ENCODE data around the gene GRIN2C.
"Not testable (repeated sequence)": the region's sequence is repeated elsewhere in the genome, so short reads cannot be mapped to it uniquely, and the experiment has no call there.

GRIN2C gene

DNA sequence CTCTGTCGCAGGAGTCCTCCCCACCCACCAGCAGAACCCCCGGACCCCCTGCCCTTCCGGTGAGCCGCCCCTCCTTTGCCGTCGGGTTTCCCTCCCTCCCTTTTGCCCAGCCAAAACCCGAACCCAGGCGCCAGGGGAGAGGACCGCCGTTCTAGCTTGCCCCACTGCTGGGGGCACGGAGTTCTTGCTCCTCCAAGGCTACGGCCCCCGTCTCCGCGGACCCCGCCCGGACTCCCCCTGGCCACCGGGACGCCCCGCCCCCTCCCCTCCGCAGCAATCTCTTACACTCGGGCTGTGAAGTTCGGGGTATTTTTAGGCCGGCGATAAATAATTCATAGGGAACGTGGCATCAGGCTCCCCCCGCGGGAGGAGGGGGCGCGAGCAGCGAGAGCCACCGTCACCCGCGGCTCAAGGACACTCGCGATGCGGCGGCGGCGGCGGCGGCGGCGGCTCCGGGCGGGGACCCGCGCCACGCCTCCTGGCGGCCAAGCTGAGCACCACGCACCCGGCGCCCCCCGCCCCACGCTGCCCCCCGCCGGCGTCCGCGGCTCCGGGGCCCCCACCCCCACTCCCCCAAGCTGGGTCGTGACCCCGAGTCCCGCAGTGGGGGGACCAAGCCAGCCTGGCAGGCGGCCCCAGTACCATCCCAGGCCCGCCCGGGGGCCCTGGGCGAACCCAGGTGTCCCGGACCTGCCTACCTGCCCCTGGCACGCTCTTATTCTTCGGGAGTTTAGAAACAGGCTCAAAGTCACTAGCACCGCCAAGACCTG, at the start of gene GRIN2C:
TSS of gene GRIN2C (minus strand) at position 427 of the 770 bp plus-strand sequence. CDS start 4,793 bp downstream, outside the sequence.
- TF ChIP-seq, protein P1, sequence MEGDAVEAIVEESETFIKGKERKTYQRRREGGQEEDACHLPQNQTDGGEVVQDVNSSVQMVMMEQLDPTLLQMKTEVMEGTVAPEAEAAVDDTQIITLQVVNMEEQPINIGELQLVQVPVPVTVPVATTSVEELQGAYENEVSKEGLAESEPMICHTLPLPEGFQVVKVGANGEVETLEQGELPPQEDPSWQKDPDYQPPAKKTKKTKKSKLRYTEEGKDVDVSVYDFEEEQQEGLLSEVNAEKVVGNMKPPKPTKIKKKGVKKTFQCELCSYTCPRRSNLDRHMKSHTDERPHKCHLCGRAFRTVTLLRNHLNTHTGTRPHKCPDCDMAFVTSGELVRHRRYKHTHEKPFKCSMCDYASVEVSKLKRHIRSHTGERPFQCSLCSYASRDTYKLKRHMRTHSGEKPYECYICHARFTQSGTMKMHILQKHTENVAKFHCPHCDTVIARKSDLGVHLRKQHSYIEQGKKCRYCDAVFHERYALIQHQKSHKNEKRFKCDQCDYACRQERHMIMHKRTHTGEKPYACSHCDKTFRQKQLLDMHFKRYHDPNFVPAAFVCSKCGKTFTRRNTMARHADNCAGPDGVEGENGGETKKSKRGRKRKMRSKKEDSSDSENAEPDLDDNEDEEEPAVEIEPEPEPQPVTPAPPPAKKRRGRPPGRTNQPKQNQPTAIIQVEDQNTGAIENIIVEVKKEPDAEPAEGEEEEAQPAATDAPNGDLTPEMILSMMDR (IDR thresholded peaks at IDR 0.05; ENCODE audit: low read depth, low read length), result peak; percentile 16; the same call in 1 of the 2 replicates
- no peak for TF ChIP-seq EZH2phosphoT487 (IDR thresholded peaks at IDR 0.05; ENCODE audit: low read depth)
- H3K4me2 ChIP-seq (ENCODE audit: low read length), result peak within 1 kb of the TSS; percentile 76
- H3K27ac ChIP-seq (ENCODE audit: low read length), result no peak within 1 kb of the TSS
- H3K4me1 ChIP-seq (ENCODE audit: low read length), result peaks cover 12% of the 10 kb centered on the region
- no peaks in the 10 kb centered on the region for H4K20me1 ChIP-seq (ENCODE audit: insufficient read depth, low read length)
- peaks cover 10% of the 10 kb centered on the region for H3K36me3 ChIP-seq (replicated peaks; ENCODE audit: low read depth, low read length)
- H3K9me3 ChIP-seq (ENCODE audit: insufficient read depth, low read length), result no peaks in the 10 kb centered on the region
- no peaks in the 10 kb centered on the region for H3K79me2 ChIP-seq (ENCODE audit: low read length)
- peaks cover 8% of the 10 kb centered on the region; the same call in 1 of the 2 replicates for H3K27me3 ChIP-seq (ENCODE audit: low read depth, low read length)
- no peak within 1 kb of the TSS for H3K9ac ChIP-seq (ENCODE audit: low read length)
- H2AFZ ChIP-seq (ENCODE audit: low read depth, low read length), result no peak within 1 kb of the TSS; the same call in 1 of the 2 replicates
- peak within 1 kb of the TSS; percentile 64 for H3K4me3 ChIP-seq (ENCODE audit: low read length)

DNA sequence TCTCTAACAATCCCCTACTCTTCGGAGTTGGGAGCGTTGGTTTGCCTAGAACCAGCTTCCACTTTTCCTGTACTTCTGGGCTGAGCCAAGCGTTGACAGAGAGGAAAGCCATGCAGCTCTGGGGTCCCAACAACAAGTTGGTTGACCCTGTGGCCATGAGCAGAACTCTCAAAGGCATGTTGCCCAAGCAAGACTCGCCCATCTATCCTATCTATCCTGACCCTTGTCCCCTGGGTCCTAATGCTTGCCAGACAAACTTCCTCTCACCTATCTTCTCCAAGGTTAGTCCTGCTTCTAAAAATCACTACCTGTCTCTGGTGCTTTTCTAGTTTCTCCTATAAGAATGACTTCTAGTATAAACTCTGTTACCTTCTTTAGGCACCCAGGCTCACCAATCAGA, 49.4 kb upstream of the GRIN2C start:
- not testable (repeated sequence) for H3K79me2 ChIP-seq (ENCODE audit: low read length); H3K36me3 ChIP-seq (replicated peaks; ENCODE audit: low read depth, low read length); H3K27ac ChIP-seq (ENCODE audit: low read length); H3K4me3 ChIP-seq (ENCODE audit: low read length); H3K4me2 ChIP-seq (ENCODE audit: low read length); H3K27me3 ChIP-seq (ENCODE audit: low read depth, low read length); H3K9me3 ChIP-seq (ENCODE audit: insufficient read depth, low read length); H3K9ac ChIP-seq (ENCODE audit: low read length); H4K20me1 ChIP-seq (ENCODE audit: insufficient read depth, low read length); H3K4me1 ChIP-seq (ENCODE audit: low read length); H2AFZ ChIP-seq (ENCODE audit: low read depth, low read length)

DNA sequence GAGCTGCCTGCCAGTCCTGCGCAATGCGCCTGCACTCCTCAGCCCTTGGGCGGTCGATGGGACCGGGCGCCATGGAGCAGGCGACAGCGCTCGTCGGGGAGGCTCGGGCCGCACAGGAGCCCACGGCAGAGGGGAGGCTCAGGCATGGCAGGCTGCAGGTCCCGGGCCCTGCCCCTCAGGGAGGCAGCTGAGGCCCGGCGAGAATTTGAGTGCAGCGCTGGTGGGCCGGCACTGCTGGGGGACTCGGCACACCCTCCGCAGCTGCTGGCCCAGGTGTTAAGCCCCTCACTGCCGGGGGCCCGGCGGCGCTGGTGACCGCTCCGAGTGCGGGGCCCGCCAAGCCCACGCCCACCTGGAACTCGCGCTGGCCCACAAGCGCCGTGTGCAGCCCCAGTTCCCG, 47.3 kb upstream of the GRIN2C start:
- no peaks in the 10 kb centered on the region for H3K36me3 ChIP-seq (replicated peaks; ENCODE audit: low read depth, low read length)
- no peak overlapping the region for H2AFZ ChIP-seq (ENCODE audit: low read depth, low read length)
- no peaks in the 10 kb centered on the region for H3K4me1 ChIP-seq (ENCODE audit: low read length)
- H3K79me2 ChIP-seq (ENCODE audit: low read length), result no peaks in the 10 kb centered on the region
- H3K27me3 ChIP-seq (ENCODE audit: low read depth, low read length), result no peaks in the 10 kb centered on the region
- H3K27ac ChIP-seq (ENCODE audit: low read length), result no peak overlapping the region
- H3K9ac ChIP-seq (ENCODE audit: low read length), result no peak overlapping the region
- H3K9me3 ChIP-seq (ENCODE audit: insufficient read depth, low read length), result no peaks in the 10 kb centered on the region
- H3K4me3 ChIP-seq (ENCODE audit: low read length), result no peak overlapping the region
- H3K4me2 ChIP-seq (ENCODE audit: low read length), result no peak overlapping the region
- H4K20me1 ChIP-seq (ENCODE audit: insufficient read depth, low read length), result no peaks in the 10 kb centered on the region
- no peak for TF ChIP-seq EZH2phosphoT487 (IDR thresholded peaks at IDR 0.05; ENCODE audit: low read depth)
- TF ChIP-seq, protein P1 (IDR thresholded peaks at IDR 0.05; ENCODE audit: low read depth, low read length), result no peak

DNA sequence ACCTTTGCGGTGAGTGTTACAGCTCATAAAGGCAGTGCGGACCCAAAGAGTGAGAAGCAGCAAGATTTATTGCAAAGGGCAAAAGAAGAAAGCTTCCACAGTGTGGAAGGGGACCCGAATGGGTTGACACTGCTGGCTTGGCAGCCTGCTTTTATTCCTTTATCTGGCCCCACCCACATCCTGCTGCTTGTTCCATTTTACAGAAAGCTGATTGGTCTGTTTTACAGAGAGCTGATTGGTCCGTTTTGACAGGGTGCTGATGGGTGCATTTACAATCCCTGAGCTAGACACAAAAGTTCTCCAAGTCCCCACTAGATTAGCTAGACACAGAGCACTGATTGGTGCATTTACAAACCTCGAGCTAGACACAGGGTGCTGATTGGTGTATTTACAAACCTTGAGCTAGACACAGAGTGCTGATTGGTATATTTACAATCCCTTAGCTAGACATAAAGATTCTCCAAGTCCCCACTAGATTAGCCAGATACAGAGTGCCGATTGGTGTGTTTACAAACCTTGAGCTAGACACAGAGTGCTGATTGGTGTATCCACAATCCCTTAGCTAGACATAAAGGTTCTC, 46.6 kb upstream of the GRIN2C start:
- not testable (repeated sequence) for H3K4me3 ChIP-seq (ENCODE audit: low read length); H2AFZ ChIP-seq (ENCODE audit: low read depth, low read length); H3K27ac ChIP-seq (ENCODE audit: low read length); H3K9ac ChIP-seq (ENCODE audit: low read length); H3K4me1 ChIP-seq (ENCODE audit: low read length); H3K9me3 ChIP-seq (ENCODE audit: insufficient read depth, low read length); H3K36me3 ChIP-seq (replicated peaks; ENCODE audit: low read depth, low read length); H4K20me1 ChIP-seq (ENCODE audit: insufficient read depth, low read length); H3K4me2 ChIP-seq (ENCODE audit: low read length); H3K27me3 ChIP-seq (ENCODE audit: low read depth, low read length); H3K79me2 ChIP-seq (ENCODE audit: low read length)

DNA sequence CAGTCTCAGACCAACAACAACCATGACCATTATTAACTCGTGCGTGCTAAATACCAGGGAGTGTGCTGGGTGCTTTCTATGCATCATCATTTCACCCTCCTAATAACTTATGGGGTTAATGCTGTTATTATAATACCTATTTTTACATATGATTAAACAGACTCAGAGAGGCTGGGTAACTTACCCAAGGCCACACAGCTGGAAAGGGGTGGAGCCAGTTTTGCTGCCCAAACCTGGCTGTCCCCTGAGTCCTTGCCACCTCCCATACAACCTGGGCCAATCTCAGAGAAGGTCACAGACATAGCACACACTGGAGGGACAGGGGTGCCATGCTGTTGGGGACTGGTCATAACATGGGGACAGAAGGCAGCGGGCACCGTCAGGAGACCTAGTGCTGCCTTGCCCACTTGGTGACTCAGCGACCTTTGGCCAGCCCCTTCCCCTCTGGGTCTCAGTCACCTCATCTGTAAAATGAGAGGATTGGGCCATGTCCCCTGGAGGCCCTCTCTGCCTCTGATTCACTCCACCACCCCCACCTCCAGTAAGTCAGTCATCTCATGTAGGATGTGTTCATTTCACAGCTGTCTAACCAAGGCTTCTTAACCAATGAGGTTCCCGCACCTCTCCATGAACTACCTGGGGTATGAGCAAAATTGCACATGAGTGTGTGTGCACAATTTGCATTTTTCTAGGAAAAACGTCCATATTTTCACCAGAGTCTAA, 45.2 kb upstream of the GRIN2C start:
- Histone ChIP-seq H3K27ac (ENCODE audit: low read length) (no peak overlapping the region), H3K9ac (ENCODE audit: low read length) (no peak overlapping the region), H2AFZ (ENCODE audit: low read depth, low read length) (no peak overlapping the region), H3K4me1 (ENCODE audit: low read length) (no peaks in the 10 kb centered on the region), H3K79me2 (ENCODE audit: low read length) (no peaks in the 10 kb centered on the region), H3K4me2 (ENCODE audit: low read length) (no peak overlapping the region), H3K27me3 (ENCODE audit: low read depth, low read length) (no peaks in the 10 kb centered on the region), H3K36me3 (replicated peaks; ENCODE audit: low read depth, low read length) (no peaks in the 10 kb centered on the region), H3K4me3 (ENCODE audit: low read length) (no peak overlapping the region), H3K9me3 (ENCODE audit: insufficient read depth, low read length) (no peaks in the 10 kb centered on the region), H4K20me1 (ENCODE audit: insufficient read depth, low read length) (no peaks in the 10 kb centered on the region)
- TF ChIP-seq, protein P1 (IDR thresholded peaks at IDR 0.05; ENCODE audit: low read depth, low read length), result no peak
- no peak for TF ChIP-seq EZH2phosphoT487 (IDR thresholded peaks at IDR 0.05; ENCODE audit: low read depth)

Measured in OCI-LY3 (cell line).